Heart right ventricle (tissue), 16 donors: ENCODE results near the gene SLIT3. TPM values are rescaled to one million over a fixed set of nuclear protein-coding genes. Genes with fewer than 3 reads are reported as not detected.

Experiments used
- ATAC-seq, 8 donors: fragments of 200-7000 bp; cut with Tn5 transposase; one replicate each; pipeline ENCODE4 v1.9.1; 2020; ENCODE audit warnings: mild to moderate bottlenecking in 8 of 8, moderate library complexity in 8 of 8, moderate number of reproducible peaks in 1 of 8
- DNase-seq, 2 donors: peaks; one replicate each; pipeline ENCODE4 v3.0.0-alpha.2; 2020
- H3K27ac ChIP-seq, 10 donors: fragments of 200-600 bp; sonication (generic) in 2 of 10; one replicate each; pipeline versions ENCODE4 v1.5.0 to v1.8.0; 2020 to 2022; ENCODE audit warnings: mild to moderate bottlenecking in 3 of 10
- H3K27me3 ChIP-seq, 7 donors: fragments of 200-600 bp; one replicate each; pipeline ENCODE4 v1.8.0; 2021 to 2022; ENCODE audit warnings: mild to moderate bottlenecking in 2 of 7
- H3K36me3 ChIP-seq, 9 donors: fragments of 200-600 bp; sonication (generic) in 1 of 9; one replicate each; pipeline versions ENCODE4 v1.5.0 to v1.8.0; 2020 to 2022; ENCODE audit warnings: mild to moderate bottlenecking in 2 of 9
- H3K4me1 ChIP-seq, 9 donors: fragments of 200-600 bp; sonication (generic) in 1 of 9; one replicate each; pipeline versions ENCODE4 v1.5.0 to v1.8.0; 2020 to 2022; ENCODE audit warnings: mild to moderate bottlenecking in 4 of 9
- H3K4me3 ChIP-seq, 10 donors: fragments of 200-600 bp; sonication (generic) in 2 of 10; one replicate each; pipeline versions ENCODE4 v1.5.0 to v1.8.0; 2020 to 2022; ENCODE audit warnings: mild to moderate bottlenecking in 7 of 10, moderate library complexity in 2 of 10
- H3K9me3 ChIP-seq, 11 donors: fragments of 200-600 bp in 10 of 11; sonication (generic) in 2 of 11; one replicate each; pipeline versions ENCODE4 v1.5.0 to v1.8.0; 2013 to 2022; ENCODE audit warnings: mild to moderate bottlenecking in 2 of 11, control low read depth in 1 of 11, moderate library complexity in 1 of 11
- CTCF ChIP-seq, 9 donors: fragments of 200-600 bp; sonication (generic) in 2 of 9; IDR thresholded peaks; one replicate each; pipeline versions ENCODE4 v1.5.0 to v1.8.0; 2021 to 2022; ENCODE audit warnings: antibody characterized with exemption in 9 of 9, mild to moderate bottlenecking in 5 of 9, moderate library complexity in 1 of 9
- WGBS, 2 donors: extraction: QIAGEN DNeasy Blood & Tissue Kit; methylation state at CpG; one replicate each; pipeline ENCODE4 v1.1.7; 2013; ENCODE audit warnings: inconsistent platforms in 1 of 2; 5-methylcytosine and 5-hydroxymethylcytosine counted together
- intact Hi-C, 10 donors: fragments of 100-400 bp; cut with DNase I; formaldehyde crosslinking; loops; one replicate each; pipeline versions ENCODE4 v1.11.1 to v1.14.2; 2022
- polyA plus RNA-seq, 2 donors: library from polyadenylated mRNA; stranded (reverse); fragments of 200-250 nt; gene quantifications; one replicate each; pipeline ENCODE4 v1.2.3, GENCODE V29; 2013
- total RNA-seq, 10 donors: library from RNA; stranded (reverse); fragmentation: NEBNext Ultra II Directional in 3 of 10; extraction: Animal tissue kit (Norgen Biotek cat#: 25700) in 3 of 10; gene quantifications; one replicate each; pipeline versions ENCODE4 v1.2.1 to v1.2.4, GENCODE V29; 2021 to 2023
- donor health status: Arrhythmogenic right ventricular cardiomyopathy.
- donor health status: ischemic (EF 13 %, LVEDD 7.1; RV severe dilation, severe dysfunction).
- donor health status: healthy with polysubstance abuse.
- donor health status: DM: no; HTN: yes; CAD: no.
- donor health status: DM: no; HTN: no; CAD: no.
- donor health status: ischemic (EF 25% LVEDD 6.9; RV normal size, moderate dysfunction).
- donor health status: ischemic (EF 25% LVEDD 5.7; RV mildly dilated, moderate dysfunction).
- donor health status: healthy.
- donor health status: DM: yes; HTN: yes; CAD: no.
- donor health status: Ischemic cardiomyopathy.
- donor health status: ischemic (EF 35%, LVEDD 5.7; RV mildly dilated, moderate dysfunction).
- donor health status: nonischemic (EF 11% LVEDD 7.7; RV severe dilation, severe dysfunction).
- donor health status: DM: yes; HTN: yes; CAD: no.
- donor health status: PGD.
- donor health status: ischemic (EF 29% LVEDD 5.4; RV normal size, mild dysfunction).
- donor health status: nonischemic (EF 23%, LVEDD 6.1; RV moderate dilation, normal function).

Gene SLIT3
- total and polyA plus RNA-seq, 12 donors = 2.0 to 29.2 (median 12.1) TPM

GRCh38 chr5:169011009-169011408, 289.9 kb downstream of the SLIT3 start:
- no peak for ATAC-seq
- no peaks in the 10 kb centered on the region for H3K36me3 ChIP-seq
- peaks cover 0 to 8% (median 0%) of the 10 kb centered on the region in 7 donors for H3K27me3 ChIP-seq
- no peak for DNase-seq
- no peak for TF ChIP-seq CTCF (IDR thresholded peaks at IDR 0.05)
- H3K27ac ChIP-seq = no peak overlapping the region
- intact Hi-C loops = no loop called here
- no peak overlapping the region for H3K4me3 ChIP-seq
- peaks cover 0 to 12% (median 0%) of the 10 kb centered on the region in 9 donors for H3K4me1 ChIP-seq
- 77 to 80% methylated on average over 4 of the region's 4 CpGs for WGBS, 2 donors
- no peaks in the 10 kb centered on the region for H3K9me3 ChIP-seq

- H3K27me3 ChIP-seq = peaks cover 0 to 4% (median 0%) of the 10 kb centered on the region in 7 donors
- no peaks in the 10 kb centered on the region for H3K9me3 ChIP-seq
- no peak for TF ChIP-seq CTCF (IDR thresholded peaks at IDR 0.05)
- DNase-seq (no peak), ATAC-seq (peak in 3 of 8 donors; percentile 21 to 68 (median 49))
- H3K4me1 ChIP-seq = peaks cover 0 to 19% (median 4%) of the 10 kb centered on the region in 9 donors
- H3K36me3 ChIP-seq = no peaks in the 10 kb centered on the region
- intact Hi-C loops = no loop called here
- no peak overlapping the region for H3K27ac ChIP-seq
- H3K4me3 ChIP-seq = no peak overlapping the region
- 64% methylated on average over 5 of the region's 5 CpGs for WGBS, 2 donors
Observed at GRCh38 chr5:169009123-169009522, 291.8 kb downstream of the SLIT3 start.

GRCh38 chr5:169006842-169007790, 293.8 kb downstream of the SLIT3 start:
- intact Hi-C loops = no loop called here
- Histone ChIP-seq H3K4me1 (peaks cover 0 to 23% (median 5%) of the 10 kb centered on the region in 9 donors), H3K27ac (no peak overlapping the region), H3K36me3 (no peaks in the 10 kb centered on the region), H3K4me3 (no peak overlapping the region), H3K9me3 (no peaks in the 10 kb centered on the region), H3K27me3 (peaks cover 0 to 1% (median 0%) of the 10 kb centered on the region in 7 donors)
- ATAC-seq = no peak
- DNase-seq = no peak
- WGBS, 2 donors = 92 to 94% methylated on average over 8 of the region's 8 CpGs
- no peak for TF ChIP-seq CTCF (IDR thresholded peaks at IDR 0.05)

GRCh38 chr5:169004551-169004950, 296.4 kb downstream of the SLIT3 start:
- intact Hi-C loops = loop anchor here in 1 of 10 donors (5.0 kb wide), 1 partner anchor 298 kb away; the partner anchor contains the start of gene SLIT3
- peaks cover 0 to 23% (median 5%) of the 10 kb centered on the region in 9 donors for H3K4me1 ChIP-seq
- no peak for DNase-seq
- peak overlapping the region in 4 of 10 donors; percentile 14 to 53 (median 42) for H3K27ac ChIP-seq
- no peaks in the 10 kb centered on the region for H3K9me3 ChIP-seq
- WGBS, 2 donors = 68 to 74% methylated on average over 4 of the region's 4 CpGs
- TF ChIP-seq CTCF (IDR thresholded peaks at IDR 0.05) = no peak
- H3K27me3 ChIP-seq = peaks cover 0 to 9% (median 0%) of the 10 kb centered on the region in 7 donors
- no peak overlapping the region for H3K4me3 ChIP-seq
- ATAC-seq = no peak
- no peaks in the 10 kb centered on the region for H3K36me3 ChIP-seq
